Stimulated activated naive B cell treated with anti-CD40 and anti-IgM and Interleukin-4, amounts not matched to agents 10 μg/mL and 1 μg/mL and 100 μg/mL, for 72 hours (primary cell): Measurements from ENCODE around the gene ACP3.
A peak's percentile ranks its signal among the peaks of the same experiment; 100 is the strongest.
"Not testable (repeated sequence)": the region's sequence is repeated elsewhere in the genome, so short reads cannot be mapped to it uniquely, and the experiment has no call there.

Experiments
- ATAC-seq, 2 donors: fragments of 150-1000 bp; cut with Tn5 transposase; replicated peaks; 2 replicates each; pipeline ENCODE4 v1.10.0; 2021; ENCODE audit warnings: moderate library complexity in 1 of 2
- DNase-seq: peaks from one replicate; pipeline ENCODE4 v3.0.0; 2021
- H3K27ac Mint-ChIP-seq: one replicate; pipeline ENCODE4 v1.8.0; 2022; ENCODE audit warnings: mild to moderate bottlenecking, mixed read lengths
- H3K27me3 Mint-ChIP-seq, 2 donors: one replicate each; pipeline ENCODE4 v1.8.0; 2022; ENCODE audit warnings: mixed read lengths in 2 of 2
- H3K36me3 Mint-ChIP-seq, 2 donors: one replicate each; pipeline ENCODE4 v1.8.0; 2022; ENCODE audit warnings: mixed read lengths in 2 of 2, mild to moderate bottlenecking in 1 of 2
- H3K4me1 Mint-ChIP-seq, 2 donors: one replicate each; pipeline ENCODE4 v1.8.0; 2022; ENCODE audit warnings: mixed read lengths in 2 of 2, mild to moderate bottlenecking in 1 of 2
- H3K4me3 Mint-ChIP-seq, 2 donors: one replicate each; pipeline ENCODE4 v1.8.0; 2022; ENCODE audit warnings: mild to moderate bottlenecking in 2 of 2, mixed read lengths in 2 of 2, moderate library complexity in 1 of 2
- H3K9me3 Mint-ChIP-seq, 2 donors: one replicate each; pipeline ENCODE4 v1.8.0; 2022; ENCODE audit warnings: mixed read lengths in 2 of 2, mild to moderate bottlenecking in 1 of 2

Gene ACP3

DNA sequence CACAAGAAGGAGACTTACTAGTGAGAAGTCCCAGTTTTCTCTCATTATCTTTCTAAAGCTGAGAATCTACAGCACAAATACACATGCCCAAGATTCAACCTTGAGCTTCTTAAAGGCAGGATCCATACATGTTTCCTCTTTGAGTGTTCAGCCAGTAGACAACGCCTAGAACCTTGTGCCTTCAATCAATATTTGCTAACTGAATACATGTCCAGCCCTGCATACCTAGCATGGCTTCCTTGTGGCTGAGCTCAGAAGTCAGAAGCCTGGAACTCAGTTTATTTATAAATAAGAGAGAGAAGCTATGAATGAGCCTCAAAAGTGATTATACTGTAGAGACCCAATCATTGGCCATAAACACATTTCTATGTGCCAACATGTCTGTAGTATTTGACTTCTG lies 43.5 kb downstream of the ACP3 start:
- Mint-ChIP-seq H3K4me3 (no peak overlapping the region), H3K27me3 (peaks cover 0 to 4% of the 10 kb centered on the region in 2 donors), H3K36me3 (no peaks in the 10 kb centered on the region), H3K4me1 (no peaks in the 10 kb centered on the region), H3K27ac (no peak overlapping the region), H3K9me3 (no peaks in the 10 kb centered on the region)
- ATAC-seq (no peak), DNase-seq (no peak)

DNA sequence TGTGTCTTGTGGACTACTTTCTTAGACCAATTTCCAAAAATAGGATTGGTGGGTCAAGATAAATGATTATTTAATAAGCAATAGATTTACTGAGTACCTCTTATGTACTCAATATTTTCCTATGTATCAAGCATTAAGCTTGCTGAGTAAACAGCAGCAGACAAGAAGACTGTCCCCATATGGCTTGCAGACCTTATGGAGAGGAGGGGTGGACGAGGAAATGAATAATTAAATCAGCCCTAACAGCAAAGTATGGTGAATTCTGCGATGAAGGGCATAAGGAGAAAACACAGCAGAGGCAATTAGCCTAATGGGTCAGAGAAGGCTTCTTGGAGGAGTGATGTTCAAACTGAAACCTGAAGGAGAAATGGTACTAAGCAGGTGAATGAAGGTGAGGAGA lies 45.1 kb downstream of the ACP3 start:
- no peak overlapping the region for H3K4me3 Mint-ChIP-seq
- DNase-seq: no peak
- H3K27me3 Mint-ChIP-seq: peaks cover 0 to 4% of the 10 kb centered on the region in 2 donors
- H3K4me1 Mint-ChIP-seq: no peaks in the 10 kb centered on the region
- ATAC-seq: no peak
- no peak overlapping the region for H3K27ac Mint-ChIP-seq
- no peaks in the 10 kb centered on the region for H3K36me3 Mint-ChIP-seq
- H3K9me3 Mint-ChIP-seq: no peaks in the 10 kb centered on the region

GRCh38 chr3:132368515-132368914 lies 51.3 kb downstream of the ACP3 start:
- no peak overlapping the region for H3K27ac Mint-ChIP-seq
- no peaks in the 10 kb centered on the region for H3K36me3 Mint-ChIP-seq
- peaks cover 0 to 4% of the 10 kb centered on the region in 2 donors for H3K27me3 Mint-ChIP-seq
- ATAC-seq (no peak), DNase-seq (no peak)
- H3K9me3 Mint-ChIP-seq: no peaks in the 10 kb centered on the region
- no peak overlapping the region for H3K4me3 Mint-ChIP-seq
- H3K4me1 Mint-ChIP-seq: no peaks in the 10 kb centered on the region

DNA sequence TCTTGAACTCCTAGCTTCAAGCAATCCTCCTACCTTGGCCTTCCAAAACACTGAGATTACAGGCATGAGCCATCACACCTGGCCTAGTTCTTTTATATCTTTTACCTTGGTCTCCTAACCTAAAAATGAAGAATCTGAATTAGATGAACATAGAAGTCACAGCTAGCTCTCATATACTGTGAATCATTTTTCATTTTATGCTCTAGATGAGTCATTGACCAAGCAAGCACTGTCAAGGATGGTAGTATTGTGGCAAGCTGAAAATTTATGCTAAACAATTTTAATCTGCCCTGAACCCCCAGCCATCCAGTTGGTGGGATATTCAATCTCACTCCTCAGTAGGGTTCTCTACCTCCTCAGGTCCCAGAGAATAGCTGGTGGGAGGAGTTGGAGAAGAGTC lies 51.8 kb downstream of the ACP3 start:
- no peaks in the 10 kb centered on the region for H3K9me3 Mint-ChIP-seq
- DNase-seq: no peak
- H3K27ac Mint-ChIP-seq: no peak overlapping the region
- peak in 1 of 2 donors; percentile 22 for ATAC-seq
- no peak overlapping the region for H3K4me3 Mint-ChIP-seq
- H3K36me3 Mint-ChIP-seq: no peaks in the 10 kb centered on the region
- H3K27me3 Mint-ChIP-seq: peaks cover 0 to 4% of the 10 kb centered on the region in 2 donors
- no peaks in the 10 kb centered on the region for H3K4me1 Mint-ChIP-seq

GRCh38 chr3:132376945-132377354 lies 59.7 kb downstream of the ACP3 start:
- not testable (repeated sequence) for H3K27ac Mint-ChIP-seq, ATAC-seq, H3K4me3 Mint-ChIP-seq, H3K36me3 Mint-ChIP-seq, DNase-seq, H3K9me3 Mint-ChIP-seq
- peaks cover 5 to 25% of the 10 kb centered on the region in 2 donors for H3K4me1 Mint-ChIP-seq
- peaks cover 4 to 17% of the 10 kb centered on the region in 2 donors for H3K27me3 Mint-ChIP-seq

DNA sequence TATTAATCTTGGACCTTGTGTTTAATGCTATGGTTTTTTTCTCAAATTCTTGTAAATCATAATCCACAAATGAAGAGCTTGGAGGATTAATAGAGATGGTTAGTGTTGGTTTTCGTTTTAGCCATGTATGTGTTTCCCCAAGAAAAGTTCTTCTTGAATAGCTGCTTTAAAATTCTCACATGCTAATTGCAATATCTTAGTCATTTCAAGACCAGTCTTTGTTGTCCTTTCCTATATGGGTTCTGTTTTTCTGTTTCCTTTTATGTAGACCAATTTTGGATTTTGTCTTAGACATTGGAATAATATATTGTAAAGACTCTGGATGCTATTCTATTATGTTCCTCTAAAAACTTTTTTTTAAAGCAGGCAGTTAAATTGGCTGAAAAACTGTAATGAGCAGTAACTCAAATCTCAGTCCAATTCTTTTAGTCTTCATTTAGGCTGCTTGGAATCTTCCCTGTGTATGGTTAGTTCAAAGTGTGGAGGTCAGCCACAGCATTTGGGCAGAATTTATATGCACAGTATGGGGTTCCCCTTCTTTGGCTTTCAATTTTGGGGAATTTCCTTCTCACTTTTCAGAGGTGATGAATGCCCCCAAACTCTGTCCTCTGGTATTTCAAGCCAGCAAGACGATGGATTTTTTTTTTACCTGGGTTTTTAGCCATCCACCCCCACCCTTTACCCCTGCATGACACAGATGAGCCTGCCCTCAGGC lies 61.0 kb downstream of the ACP3 start:
- H3K36me3 Mint-ChIP-seq: no peaks in the 10 kb centered on the region
- peaks cover 5 to 25% of the 10 kb centered on the region in 2 donors for H3K4me1 Mint-ChIP-seq
- peaks cover 6 to 17% of the 10 kb centered on the region in 2 donors for H3K27me3 Mint-ChIP-seq
- DNase-seq: no peak
- peak; percentile 79 to 81 for ATAC-seq
- no peaks in the 10 kb centered on the region for H3K9me3 Mint-ChIP-seq
- H3K27ac Mint-ChIP-seq: no peak overlapping the region
- H3K4me3 Mint-ChIP-seq: no peak overlapping the region

DNA sequence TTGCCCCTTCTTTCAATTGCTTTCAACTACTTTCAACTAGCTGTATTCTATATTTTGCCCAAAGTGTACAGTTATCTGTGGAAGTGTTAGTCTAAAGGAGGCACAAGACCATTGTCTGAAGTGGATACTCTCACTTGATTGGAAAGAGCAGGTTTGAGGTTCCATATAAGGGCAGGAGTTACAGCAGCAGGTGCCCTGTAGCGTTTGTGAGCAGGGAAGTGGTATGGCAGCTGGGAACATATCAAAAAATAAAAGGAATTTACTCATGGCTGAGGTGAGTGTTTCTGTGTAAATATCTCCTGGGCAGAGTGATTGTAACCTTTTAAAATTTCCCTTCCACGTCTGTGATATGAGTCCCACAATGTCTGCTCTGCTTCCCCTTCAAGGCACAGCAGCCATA lies 61.6 kb downstream of the ACP3 start:
- DNase-seq: no peak
- Mint-ChIP-seq H3K36me3 (no peaks in the 10 kb centered on the region), H3K4me3 (no peak overlapping the region), H3K4me1 (peaks cover 5 to 25% of the 10 kb centered on the region in 2 donors), H3K27me3 (peaks cover 6 to 17% of the 10 kb centered on the region in 2 donors), H3K9me3 (no peaks in the 10 kb centered on the region), H3K27ac (peak overlapping the region; percentile 37)
- peak; percentile 36 to 45 for ATAC-seq

DNA sequence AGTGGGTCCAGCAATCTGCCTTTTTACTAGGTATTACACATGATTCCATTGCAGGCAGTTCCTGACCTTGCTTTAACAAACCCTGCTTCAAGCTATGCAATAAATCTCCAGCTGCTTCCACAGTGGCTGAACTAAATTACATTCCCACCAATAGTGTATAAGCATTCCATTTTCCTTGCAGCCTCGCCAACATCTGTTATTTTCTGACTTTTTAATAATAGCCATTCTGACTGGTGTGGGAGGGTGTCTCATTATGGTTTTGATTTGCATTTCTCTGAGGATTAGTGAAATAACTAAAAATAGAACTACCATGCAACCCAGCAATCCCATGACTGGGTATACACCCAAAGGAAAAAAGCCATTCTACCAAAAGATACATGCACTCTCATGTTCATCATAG lies 63.7 kb downstream of the ACP3 start:
- H3K27ac Mint-ChIP-seq: no peak overlapping the region
- H3K4me1 Mint-ChIP-seq: peaks cover 5 to 25% of the 10 kb centered on the region in 2 donors
- DNase-seq (no peak), ATAC-seq (peak in 1 of 2 donors; percentile 24)
- peaks cover 6 to 14% of the 10 kb centered on the region in 2 donors for H3K27me3 Mint-ChIP-seq
- peaks cover 0 to 2% of the 10 kb centered on the region in 2 donors for H3K9me3 Mint-ChIP-seq
- no peak overlapping the region for H3K4me3 Mint-ChIP-seq
- no peaks in the 10 kb centered on the region for H3K36me3 Mint-ChIP-seq

DNA sequence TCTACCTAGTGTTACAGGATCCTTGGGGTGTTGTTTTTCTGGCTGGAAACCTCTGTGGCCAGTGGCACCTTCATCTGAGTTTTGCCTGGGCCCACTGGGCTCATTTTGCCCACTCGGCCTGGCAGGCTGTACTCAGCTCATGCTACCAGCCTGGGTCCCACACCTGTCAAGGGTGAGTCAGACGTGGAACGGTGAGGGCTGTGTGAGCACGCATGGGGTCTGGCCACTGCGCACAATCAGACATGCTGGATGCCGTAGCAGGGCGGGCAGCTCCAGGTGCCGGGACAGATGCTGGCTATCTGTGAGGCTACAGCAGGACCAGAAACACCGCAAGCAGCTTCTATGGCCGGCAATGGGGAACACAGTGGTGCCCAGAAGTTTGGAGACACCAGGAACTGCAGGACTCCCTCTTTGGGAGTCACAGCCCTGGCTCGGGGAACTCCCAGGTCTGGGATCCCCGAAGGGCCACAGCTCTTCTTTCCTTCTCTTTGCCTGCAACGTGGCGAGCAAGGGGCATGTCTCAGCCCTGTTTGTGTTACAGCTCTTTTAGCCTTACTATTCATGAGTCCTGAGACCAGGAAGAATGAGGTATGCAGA lies 64.2 kb downstream of the ACP3 start:
- ATAC-seq: peak in 1 of 2 donors; percentile 17
- no peak overlapping the region for H3K4me3 Mint-ChIP-seq
- H3K36me3 Mint-ChIP-seq: no peaks in the 10 kb centered on the region
- H3K27me3 Mint-ChIP-seq: peaks cover 6 to 14% of the 10 kb centered on the region in 2 donors
- no peak overlapping the region for H3K27ac Mint-ChIP-seq
- H3K9me3 Mint-ChIP-seq: peaks cover 0 to 2% of the 10 kb centered on the region in 2 donors
- peaks cover 6 to 25% of the 10 kb centered on the region in 2 donors for H3K4me1 Mint-ChIP-seq
- no peak for DNase-seq

DNA sequence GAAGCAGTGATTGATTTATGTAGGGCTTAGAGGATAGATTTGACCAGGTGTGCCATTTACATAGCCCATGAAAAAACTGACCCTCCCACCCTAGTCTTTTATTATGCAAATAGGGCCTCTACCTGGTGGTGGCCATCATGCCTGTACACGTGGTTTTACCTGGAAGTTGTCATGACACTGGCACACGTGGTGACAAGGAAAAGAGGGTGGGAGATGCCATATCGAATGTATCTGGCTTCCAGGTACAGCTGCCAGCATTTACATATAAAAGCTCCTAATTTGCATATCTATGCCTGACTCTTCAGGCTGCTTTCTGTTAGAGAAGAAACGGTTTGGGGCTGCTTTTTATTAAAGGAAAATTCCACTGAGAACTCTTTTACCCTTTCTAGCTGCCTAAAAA lies 65.1 kb downstream of the ACP3 start:
- H3K36me3 Mint-ChIP-seq: no peaks in the 10 kb centered on the region

GRCh38 chr3:132382688-132383194 lies 65.5 kb downstream of the ACP3 start:
- peaks cover 8 to 25% of the 10 kb centered on the region in 2 donors for H3K4me1 Mint-ChIP-seq
- H3K9me3 Mint-ChIP-seq: peaks cover 0 to 2% of the 10 kb centered on the region in 2 donors
- H3K27ac Mint-ChIP-seq: no peak overlapping the region
- H3K36me3 Mint-ChIP-seq: no peaks in the 10 kb centered on the region
- DNase-seq (no peak), ATAC-seq (no peak)
- peaks cover 6 to 9% of the 10 kb centered on the region in 2 donors for H3K27me3 Mint-ChIP-seq
- H3K4me3 Mint-ChIP-seq: no peak overlapping the region

More for the DNA sequence above, 65.1 kb downstream of the ACP3 start:
- no peak overlapping the region for H3K27ac Mint-ChIP-seq
- H3K9me3 Mint-ChIP-seq: peaks cover 0 to 2% of the 10 kb centered on the region in 2 donors
- ATAC-seq (no peak), DNase-seq (no peak)
- H3K4me3 Mint-ChIP-seq: no peak overlapping the region
- H3K4me1 Mint-ChIP-seq: peaks cover 8 to 25% of the 10 kb centered on the region in 2 donors
- H3K27me3 Mint-ChIP-seq: peaks cover 6 to 13% of the 10 kb centered on the region in 2 donors

DNA sequence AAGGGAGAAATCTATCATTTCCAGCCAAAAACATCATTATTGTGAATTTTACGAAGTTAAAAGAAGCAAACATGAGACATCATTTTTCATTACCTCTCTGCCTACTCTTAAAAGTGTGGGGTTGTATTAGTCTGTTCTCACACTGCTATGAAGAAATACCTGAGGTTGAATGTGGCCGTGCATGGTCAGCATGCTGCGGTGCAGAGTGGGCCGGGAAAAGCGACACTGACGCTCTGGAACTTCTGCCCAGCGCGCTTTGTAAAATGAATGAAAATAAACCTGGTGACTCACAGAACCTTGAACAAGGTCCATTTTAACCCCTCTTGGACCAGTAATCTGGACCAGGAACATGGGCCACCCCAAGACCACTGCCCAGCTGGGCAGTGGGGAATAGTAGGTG lies 69.1 kb downstream of the ACP3 start:
- ATAC-seq: no peak
- peaks cover 0 to 6% of the 10 kb centered on the region in 2 donors for H3K27me3 Mint-ChIP-seq
- peaks cover 0 to 2% of the 10 kb centered on the region in 2 donors for H3K9me3 Mint-ChIP-seq
- DNase-seq: no peak
- H3K27ac Mint-ChIP-seq: no peak overlapping the region
- no peaks in the 10 kb centered on the region for H3K36me3 Mint-ChIP-seq
- H3K4me3 Mint-ChIP-seq: no peak overlapping the region
- H3K4me1 Mint-ChIP-seq: peaks cover 2 to 3% of the 10 kb centered on the region in 2 donors

DNA sequence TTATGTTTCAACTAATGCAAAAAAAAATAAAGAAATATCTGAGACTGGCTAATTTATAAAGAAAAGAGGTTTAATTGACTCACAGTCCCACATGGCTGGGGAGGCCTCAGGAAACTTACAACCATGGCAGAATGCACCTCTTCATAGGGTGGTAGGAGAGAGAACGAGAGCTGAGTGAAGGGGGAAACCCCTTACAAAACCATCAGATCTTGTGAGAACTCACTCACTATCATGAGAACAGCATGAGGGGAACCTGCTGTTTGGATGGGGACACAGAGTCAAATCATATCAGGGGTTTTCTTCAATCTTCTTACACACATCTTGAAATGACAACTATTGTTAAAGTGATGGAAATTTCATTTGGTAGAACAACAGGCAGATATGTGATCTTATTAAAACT lies 75.5 kb downstream of the ACP3 start:
- H3K27me3 Mint-ChIP-seq, DNase-seq, H3K4me1 Mint-ChIP-seq, H3K27ac Mint-ChIP-seq, H3K4me3 Mint-ChIP-seq, H3K9me3 Mint-ChIP-seq, H3K36me3 Mint-ChIP-seq: not testable (repeated sequence)
- ATAC-seq: peak; percentile 82 to 85

GRCh38 chr3:132394320-132394719 lies 77.1 kb downstream of the ACP3 start:
- Mint-ChIP-seq H3K9me3 (peaks cover 0 to 5% of the 10 kb centered on the region in 2 donors), H3K27ac (no peak overlapping the region), H3K4me3 (no peak overlapping the region), H3K36me3 (no peaks in the 10 kb centered on the region), H3K27me3 (no peaks in the 10 kb centered on the region), H3K4me1 (peaks cover 3 to 6% of the 10 kb centered on the region in 2 donors)
- ATAC-seq (no peak), DNase-seq (no peak)

GRCh38 chr3:132395126-132395525 lies 77.9 kb downstream of the ACP3 start:
- Mint-ChIP-seq H3K27me3 (no peaks in the 10 kb centered on the region), H3K4me3 (no peak overlapping the region), H3K4me1 (peaks cover 3 to 6% of the 10 kb centered on the region in 2 donors), H3K36me3 (no peaks in the 10 kb centered on the region), H3K9me3 (peaks cover 0 to 5% of the 10 kb centered on the region in 2 donors), H3K27ac (no peak overlapping the region)
- DNase-seq (no peak), ATAC-seq (no peak)
